ENCODE measurements around the gene SLC25A6.

DNA sequence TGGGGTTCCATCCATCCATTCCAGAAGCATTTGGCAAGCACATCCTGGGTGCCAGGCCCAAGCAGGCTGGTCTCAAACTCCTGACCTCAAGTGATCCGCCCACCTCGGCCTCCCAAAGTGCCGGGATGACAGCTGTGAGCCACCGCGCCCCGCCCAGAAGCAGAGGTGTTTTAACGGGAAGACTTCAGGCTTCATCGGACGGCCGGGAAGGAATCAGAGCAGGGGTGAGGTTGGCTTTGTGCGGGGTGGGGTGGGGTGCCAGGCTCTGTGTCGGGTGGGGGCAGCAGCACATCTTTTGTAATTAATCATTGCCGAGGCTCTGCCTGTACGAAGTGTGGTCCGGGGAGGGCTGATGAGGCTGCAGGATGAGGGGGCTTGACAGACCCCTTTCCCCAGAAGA lies 5.1 kb upstream of the SLC25A6 start:
- TF ChIP-seq, protein P1, sequence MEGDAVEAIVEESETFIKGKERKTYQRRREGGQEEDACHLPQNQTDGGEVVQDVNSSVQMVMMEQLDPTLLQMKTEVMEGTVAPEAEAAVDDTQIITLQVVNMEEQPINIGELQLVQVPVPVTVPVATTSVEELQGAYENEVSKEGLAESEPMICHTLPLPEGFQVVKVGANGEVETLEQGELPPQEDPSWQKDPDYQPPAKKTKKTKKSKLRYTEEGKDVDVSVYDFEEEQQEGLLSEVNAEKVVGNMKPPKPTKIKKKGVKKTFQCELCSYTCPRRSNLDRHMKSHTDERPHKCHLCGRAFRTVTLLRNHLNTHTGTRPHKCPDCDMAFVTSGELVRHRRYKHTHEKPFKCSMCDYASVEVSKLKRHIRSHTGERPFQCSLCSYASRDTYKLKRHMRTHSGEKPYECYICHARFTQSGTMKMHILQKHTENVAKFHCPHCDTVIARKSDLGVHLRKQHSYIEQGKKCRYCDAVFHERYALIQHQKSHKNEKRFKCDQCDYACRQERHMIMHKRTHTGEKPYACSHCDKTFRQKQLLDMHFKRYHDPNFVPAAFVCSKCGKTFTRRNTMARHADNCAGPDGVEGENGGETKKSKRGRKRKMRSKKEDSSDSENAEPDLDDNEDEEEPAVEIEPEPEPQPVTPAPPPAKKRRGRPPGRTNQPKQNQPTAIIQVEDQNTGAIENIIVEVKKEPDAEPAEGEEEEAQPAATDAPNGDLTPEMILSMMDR (conservative IDR thresholded peaks at IDR 0.05), result no peak
- no peak for TF ChIP-seq EZH2 (IDR thresholded peaks at IDR 0.05; ENCODE audit: low read depth)
